ENCODE measurements around the gene GGCX. TPM values are rescaled to one million over a fixed set of nuclear protein-coding genes. Genes with fewer than 3 reads are reported as not detected.
A peak's percentile ranks its signal among the peaks of the same experiment; 100 is the strongest.
"Not testable (repeated sequence)": the region's sequence is repeated elsewhere in the genome, so short reads cannot be mapped to it uniquely, and the experiment has no call there.

GGCX gene
- total RNA-seq, 2 experiments from 2014 or later = 17.5 to 18.8 TPM

GRCh38 chr2:85544915-85545779 is 16.1 kb downstream of the GGCX start:
- DNase-seq; intact Hi-C loops (cut with micrococcal nuclease); H3K27me3 Mint-ChIP-seq (ENCODE audit: low read depth); H3K4me3 Mint-ChIP-seq; H3K9me3 Mint-ChIP-seq; H3K27ac Mint-ChIP-seq: not testable (repeated sequence)
- Mint-ChIP-seq H3K36me3 (ENCODE audit: low read depth) (peaks cover 45% of the 10 kb centered on the region), H3K4me1 (ENCODE audit: low read depth) (peaks cover 35% of the 10 kb centered on the region)
- CTCF ChIA-PET = interaction anchor here (0.7 to 11.3 kb wide), 4 partner anchors 7 to 570 kb away, joined by 3 to 111 read pairs (median 8); no protein-coding TSS in a partner anchor

- peaks cover 53% of the 10 kb centered on the region for H3K36me3 Mint-ChIP-seq (ENCODE audit: low read depth)
- H3K4me3 Mint-ChIP-seq; intact Hi-C loops (cut with micrococcal nuclease); DNase-seq; H3K27me3 Mint-ChIP-seq (ENCODE audit: low read depth); H3K9me3 Mint-ChIP-seq: not testable (repeated sequence)
- H3K27ac Mint-ChIP-seq = peak overlapping the region; percentile 36
- CTCF ChIA-PET = interaction anchor here (0.7 to 11.3 kb wide), 3 partner anchors 8 to 571 kb away, joined by 3 to 111 read pairs (median 31); partner anchors contain the start of gene SH2D6
- peaks cover 35% of the 10 kb centered on the region for H3K4me1 Mint-ChIP-seq (ENCODE audit: low read depth)
Observed at GRCh38 chr2:85544254-85544691, 17.0 kb downstream of the GGCX start.

- CTCF ChIA-PET = interaction anchor here (4.6 to 11.3 kb wide), 2 partner anchors 10 to 123 kb away, joined by 31 to 111 read pairs; partner anchors contain the start of gene SH2D6
- H3K9me3 Mint-ChIP-seq = no peaks in the 10 kb centered on the region
- H3K27me3 Mint-ChIP-seq (ENCODE audit: low read depth) = no peaks in the 10 kb centered on the region
- peaks cover 35% of the 10 kb centered on the region for H3K4me1 Mint-ChIP-seq (ENCODE audit: low read depth)
- H3K27ac Mint-ChIP-seq = peak overlapping the region; percentile 37
- H3K36me3 Mint-ChIP-seq (ENCODE audit: low read depth) = peaks cover 57% of the 10 kb centered on the region
- no peak for DNase-seq
- intact Hi-C loops (cut with micrococcal nuclease) = no loop called here
- H3K4me3 Mint-ChIP-seq = peak overlapping the region; percentile 91
Observed at GRCh38 chr2:85542777-85543176, 18.5 kb downstream of the GGCX start.

GRCh38 chr2:85541753-85542457 is 19.4 kb downstream of the GGCX start:
- Mint-ChIP-seq H3K4me3 (peak overlapping the region; percentile 91), H3K36me3 (ENCODE audit: low read depth) (peaks cover 57% of the 10 kb centered on the region), H3K4me1 (ENCODE audit: low read depth) (peaks cover 39% of the 10 kb centered on the region), H3K9me3 (no peaks in the 10 kb centered on the region), H3K27me3 (ENCODE audit: low read depth) (no peaks in the 10 kb centered on the region), H3K27ac (peak overlapping the region; percentile 37)
- intact Hi-C loops (cut with micrococcal nuclease) = no loop called here
- DNase-seq = no peak
- CTCF ChIA-PET = interaction anchor here (4.6 to 11.3 kb wide), 2 partner anchors 11 to 122 kb away, joined by 31 to 111 read pairs; partner anchors contain the start of gene SH2D6

GRCh38 chr2:85541262-85541661 is 20.0 kb downstream of the GGCX start:
- Mint-ChIP-seq H3K4me1 (ENCODE audit: low read depth) (peaks cover 42% of the 10 kb centered on the region), H3K36me3 (ENCODE audit: low read depth) (peaks cover 57% of the 10 kb centered on the region), H3K27ac (peak overlapping the region; percentile 37), H3K4me3 (peak overlapping the region; percentile 91), H3K9me3 (no peaks in the 10 kb centered on the region), H3K27me3 (ENCODE audit: low read depth) (no peaks in the 10 kb centered on the region)
- CTCF ChIA-PET = interaction anchor here (4.6 to 11.3 kb wide), 2 partner anchors 11 to 121 kb away, joined by 31 to 111 read pairs; partner anchors contain the start of gene SH2D6
- intact Hi-C loops (cut with micrococcal nuclease) = no loop called here
- no peak for DNase-seq

GRCh38 chr2:85540133-85540648 is 21.1 kb downstream of the GGCX start:
- intact Hi-C loops (cut with micrococcal nuclease) = no loop called here
- no peak for DNase-seq
- Mint-ChIP-seq H3K27ac (peak overlapping the region; percentile 89), H3K36me3 (ENCODE audit: low read depth) (peaks cover 56% of the 10 kb centered on the region), H3K4me1 (ENCODE audit: low read depth) (peaks cover 43% of the 10 kb centered on the region), H3K4me3 (peak overlapping the region; percentile 91), H3K9me3 (no peaks in the 10 kb centered on the region), H3K27me3 (ENCODE audit: low read depth) (no peaks in the 10 kb centered on the region)
- CTCF ChIA-PET = interaction anchor here (0.6 to 11.3 kb wide), 3 partner anchors 12 to 569 kb away, joined by 3 to 111 read pairs (median 31); partner anchors contain the start of gene SH2D6

GRCh38 chr2:85539361-85540132 is 21.7 kb downstream of the GGCX start:
- peaks cover 43% of the 10 kb centered on the region for H3K4me1 Mint-ChIP-seq (ENCODE audit: low read depth)
- H3K27ac Mint-ChIP-seq = peak overlapping the region; percentile 99
- no peaks in the 10 kb centered on the region for H3K9me3 Mint-ChIP-seq
- intact Hi-C loops (cut with micrococcal nuclease) = loop anchor here (1.0 to 5.0 kb wide), 6 partner anchors 22 to 568 kb away; partner anchors contain the start of genes GGCX, POLR1A, PTCD3 and TMEM150A
- H3K4me3 Mint-ChIP-seq = peak overlapping the region; percentile 91
- H3K36me3 Mint-ChIP-seq (ENCODE audit: low read depth) = peaks cover 54% of the 10 kb centered on the region
- CTCF ChIA-PET = interaction anchor here (0.5 to 11.3 kb wide), 6 partner anchors 13 to 569 kb away, joined by 3 to 111 read pairs (median 6); partner anchors contain the start of gene SH2D6
- DNase-seq = peak; percentile 72
- H3K27me3 Mint-ChIP-seq (ENCODE audit: low read depth) = no peaks in the 10 kb centered on the region

GRCh38 chr2:85538507-85539360 is 22.6 kb downstream of the GGCX start, which contains the start of gene MAT2A:
Gene MAT2A (plus strand): TSS chr2:85539168. CDS start chr2:85539288, 120 bp downstream.
- intact Hi-C loops (cut with micrococcal nuclease) = loop anchor here (1.0 to 5.0 kb wide), 9 partner anchors 23 to 569 kb away; partner anchors contain the start of genes ELMOD3, GGCX, POLR1A and PTCD3

GRCh38 chr2:85537600-85538506 is 23.4 kb downstream of the GGCX start:
- CTCF ChIA-PET = interaction anchor here (0.5 to 11.3 kb wide), 7 partner anchors 8 to 118 kb away, joined by 3 to 111 read pairs (median 3); partner anchors contain the start of gene SH2D6
- peaks cover 30% of the 10 kb centered on the region for H3K4me1 Mint-ChIP-seq (ENCODE audit: low read depth)
- H3K36me3 Mint-ChIP-seq (ENCODE audit: low read depth) = peaks cover 39% of the 10 kb centered on the region
- no peaks in the 10 kb centered on the region for H3K27me3 Mint-ChIP-seq (ENCODE audit: low read depth)
- peak overlapping the region; percentile 91 for H3K4me3 Mint-ChIP-seq
- H3K9me3 Mint-ChIP-seq = no peaks in the 10 kb centered on the region
- DNase-seq = peak; percentile 46
- H3K27ac Mint-ChIP-seq = peak overlapping the region; percentile 99
- intact Hi-C loops (cut with micrococcal nuclease) = loop anchor here (1.0 to 5.0 kb wide), 6 partner anchors 47 to 569 kb away; partner anchors contain the start of genes ELMOD3, POLR1A, PTCD3 and RETSAT

More at GRCh38 chr2:85538507-85539360, 22.6 kb downstream of the GGCX start, which contains the start of gene MAT2A:
- Mint-ChIP-seq H3K4me3 (peak within 1 kb of the TSS; percentile 91), H3K4me1 (ENCODE audit: low read depth) (peaks cover 36% of the 10 kb centered on the region), H3K36me3 (ENCODE audit: low read depth) (peaks cover 47% of the 10 kb centered on the region), H3K27ac (peak within 1 kb of the TSS; percentile 99), H3K27me3 (ENCODE audit: low read depth) (no peaks in the 10 kb centered on the region), H3K9me3 (no peaks in the 10 kb centered on the region)
- peak; percentile 94 for DNase-seq
- CTCF ChIA-PET = interaction anchor here (0.5 to 11.3 kb wide), 8 partner anchors 9 to 119 kb away, joined by 3 to 111 read pairs (median 5); partner anchors contain the start of gene SH2D6
